ENCODE data around the gene F8.

DNA sequence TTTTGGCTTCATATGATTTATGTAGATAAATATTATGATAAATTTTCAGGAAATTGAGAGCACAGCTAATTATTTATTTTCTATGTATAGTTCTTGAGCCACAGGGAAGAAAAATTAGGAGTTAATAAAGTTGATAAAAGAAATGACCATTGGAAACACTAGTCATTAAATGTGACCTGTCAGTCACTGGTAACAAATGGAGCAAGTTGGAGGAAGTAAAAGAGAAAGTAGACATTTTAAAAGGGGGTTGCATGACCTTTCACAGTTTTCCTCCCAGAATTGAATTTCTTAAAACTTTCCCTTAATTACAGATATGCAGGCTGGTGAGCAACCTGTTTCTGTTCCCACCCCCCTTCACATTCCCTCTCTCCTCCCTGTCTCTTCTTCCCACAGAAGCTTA is 193.4 kb downstream of the F8 start:
- TF ChIP-seq EP300 (IDR thresholded peaks at IDR 0.05) = no peak
- TF ChIP-seq POLR2AphosphoS5 (IDR thresholded peaks at IDR 0.05) = no peak
- TF ChIP-seq, protein P1, sequence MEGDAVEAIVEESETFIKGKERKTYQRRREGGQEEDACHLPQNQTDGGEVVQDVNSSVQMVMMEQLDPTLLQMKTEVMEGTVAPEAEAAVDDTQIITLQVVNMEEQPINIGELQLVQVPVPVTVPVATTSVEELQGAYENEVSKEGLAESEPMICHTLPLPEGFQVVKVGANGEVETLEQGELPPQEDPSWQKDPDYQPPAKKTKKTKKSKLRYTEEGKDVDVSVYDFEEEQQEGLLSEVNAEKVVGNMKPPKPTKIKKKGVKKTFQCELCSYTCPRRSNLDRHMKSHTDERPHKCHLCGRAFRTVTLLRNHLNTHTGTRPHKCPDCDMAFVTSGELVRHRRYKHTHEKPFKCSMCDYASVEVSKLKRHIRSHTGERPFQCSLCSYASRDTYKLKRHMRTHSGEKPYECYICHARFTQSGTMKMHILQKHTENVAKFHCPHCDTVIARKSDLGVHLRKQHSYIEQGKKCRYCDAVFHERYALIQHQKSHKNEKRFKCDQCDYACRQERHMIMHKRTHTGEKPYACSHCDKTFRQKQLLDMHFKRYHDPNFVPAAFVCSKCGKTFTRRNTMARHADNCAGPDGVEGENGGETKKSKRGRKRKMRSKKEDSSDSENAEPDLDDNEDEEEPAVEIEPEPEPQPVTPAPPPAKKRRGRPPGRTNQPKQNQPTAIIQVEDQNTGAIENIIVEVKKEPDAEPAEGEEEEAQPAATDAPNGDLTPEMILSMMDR (IDR thresholded peaks at IDR 0.05) = no peak
